SU-DHL-6 (cell line): ENCODE data around the gene ASB15.
A peak's percentile ranks its signal among the peaks of the same experiment; 100 is the strongest.

ENCODE experiments used
- H2AFZ ChIP-seq: fragments of 200-600 bp; sonication (generic); 2 replicates; pipeline ENCODE4 v1.6.1; 2014; ENCODE audit warnings: low read depth, mild to moderate bottlenecking, moderate library complexity, mixed read lengths, antibody characterized with exemption, low read length; ENCODE audit not compliant: severe bottlenecking
- H3F3A ChIP-seq: fragments of 200-600 bp; shearing (Covaris generic); 2 replicates; pipeline ENCODE4 v1.6.0; 2016; ENCODE audit warnings: antibody characterized with exemption, mild to moderate bottlenecking; ENCODE audit not compliant: insufficient read depth
- H3K27ac ChIP-seq: fragments of 200-600 bp; sonication (generic); 2 replicates; pipeline ENCODE4 v1.5.1; 2016; ENCODE audit warnings: low read depth, mild to moderate bottlenecking, low read length, moderate library complexity, mixed read lengths
- H3K27me3 ChIP-seq: fragments of 200-600 bp; sonication (generic), shearing (Covaris generic); 2 replicates; pipeline ENCODE4 v1.6.0; 2014; ENCODE audit warnings: mild to moderate bottlenecking, low read length
- H3K36me3 ChIP-seq: fragments of 200-600 bp; sonication (generic); 2 replicates; pipeline ENCODE4 v1.6.1; 2014; ENCODE audit warnings: mild to moderate bottlenecking, low read length, mixed read lengths
- H3K4me2 ChIP-seq: fragments of 300-600, 200-600 bp; shearing (Covaris generic), sonication (generic); 2 replicates; pipeline ENCODE4 v1.6.0; 2014; ENCODE audit warnings: low read length, low read depth, mild to moderate bottlenecking; ENCODE audit not compliant: poor library complexity, severe bottlenecking
- H3K4me3 ChIP-seq: fragments of 200-600 bp; sonication (generic); 2 replicates; pipeline ENCODE4 v1.5.1; 2014; ENCODE audit warnings: antibody characterized with exemption, low read length, mild to moderate bottlenecking, mixed read lengths; ENCODE audit not compliant: insufficient read depth, poor library complexity, severe bottlenecking
- H3K79me2 ChIP-seq: fragments of 200-600 bp; sonication (generic); 2 replicates; pipeline ENCODE4 v1.6.1; 2014; ENCODE audit warnings: mild to moderate bottlenecking, low read length, moderate library complexity; ENCODE audit not compliant: insufficient read depth
- H3K9ac ChIP-seq: fragments of 200-600 bp; sonication (generic); 2 replicates; pipeline ENCODE4 v1.7.0; 2014; ENCODE audit warnings: mild to moderate bottlenecking, low read length
- H3K9me2 ChIP-seq: fragments of 200-600 bp; sonication (generic); replicated peaks from 2 replicates; pipeline ENCODE4 v1.6.1; 2014; ENCODE audit warnings: low read length; ENCODE audit not compliant: insufficient read depth
- H3K9me3 ChIP-seq: fragments of 200-600 bp; sonication (generic); 2 replicates; pipeline ENCODE4 v1.6.1; 2014; ENCODE audit warnings: low read length, mixed read lengths; ENCODE audit not compliant: insufficient read depth
- H4K20me1 ChIP-seq: fragments of 200-600 bp; sonication (generic); 2 replicates; pipeline ENCODE4 v1.6.1; 2014; ENCODE audit warnings: low read depth, mild to moderate bottlenecking, antibody characterized with exemption, low read length, moderate library complexity, mixed read lengths
- EZH2phosphoT487 ChIP-seq: fragments of 200-600 bp; sonication (generic), shearing (Covaris generic); conservative IDR thresholded peaks from 2 replicates; pipeline ENCODE4 v1.6.1; 2018; ENCODE audit warnings: mild to moderate bottlenecking, antibody characterized with exemption, low read length, moderate library complexity, mixed read lengths
- TF ChIP-seq, protein P1 (sequence below): fragments of 200-600 bp; sonication (generic); IDR thresholded peaks from one replicate; pipeline ENCODE4 v1.5.1; 2017; ENCODE audit warnings: antibody characterized with exemption, mild to moderate bottlenecking, low read length, moderate library complexity; ENCODE audit not compliant: insufficient read depth, poor library complexity, severe bottlenecking

ASB15 gene

DNA sequence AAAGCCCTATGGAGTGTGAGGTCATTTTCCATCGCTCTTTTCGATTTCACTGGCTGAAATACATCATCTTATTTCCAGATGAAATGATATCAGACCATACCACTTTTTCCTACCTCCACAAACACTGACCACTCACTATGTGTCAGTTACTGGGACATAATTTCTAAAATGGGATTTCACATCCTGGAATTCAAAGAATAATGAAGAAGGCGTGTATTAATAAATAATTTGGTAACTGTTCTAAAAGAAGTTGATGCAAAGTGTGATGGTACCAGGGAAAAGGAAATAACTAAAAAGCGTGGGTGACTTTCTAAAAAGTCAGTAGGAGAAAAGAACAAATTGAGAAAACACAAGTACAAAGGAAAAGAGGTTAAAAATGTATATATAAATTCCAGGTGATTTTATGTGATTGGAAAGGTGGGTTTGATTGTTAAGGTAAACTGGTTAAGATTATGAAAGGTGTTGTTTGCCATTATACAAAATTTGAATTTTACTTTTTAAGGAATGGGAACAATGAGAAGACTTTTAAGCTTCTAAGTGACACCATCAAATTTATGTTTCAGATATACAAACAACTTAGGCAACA lies 43.2 kb upstream of the ASB15 start:
- H3F3A ChIP-seq, result no peaks in the 10 kb centered on the region
- TF ChIP-seq EZH2phosphoT487, result no peak
- TF ChIP-seq, protein P1, sequence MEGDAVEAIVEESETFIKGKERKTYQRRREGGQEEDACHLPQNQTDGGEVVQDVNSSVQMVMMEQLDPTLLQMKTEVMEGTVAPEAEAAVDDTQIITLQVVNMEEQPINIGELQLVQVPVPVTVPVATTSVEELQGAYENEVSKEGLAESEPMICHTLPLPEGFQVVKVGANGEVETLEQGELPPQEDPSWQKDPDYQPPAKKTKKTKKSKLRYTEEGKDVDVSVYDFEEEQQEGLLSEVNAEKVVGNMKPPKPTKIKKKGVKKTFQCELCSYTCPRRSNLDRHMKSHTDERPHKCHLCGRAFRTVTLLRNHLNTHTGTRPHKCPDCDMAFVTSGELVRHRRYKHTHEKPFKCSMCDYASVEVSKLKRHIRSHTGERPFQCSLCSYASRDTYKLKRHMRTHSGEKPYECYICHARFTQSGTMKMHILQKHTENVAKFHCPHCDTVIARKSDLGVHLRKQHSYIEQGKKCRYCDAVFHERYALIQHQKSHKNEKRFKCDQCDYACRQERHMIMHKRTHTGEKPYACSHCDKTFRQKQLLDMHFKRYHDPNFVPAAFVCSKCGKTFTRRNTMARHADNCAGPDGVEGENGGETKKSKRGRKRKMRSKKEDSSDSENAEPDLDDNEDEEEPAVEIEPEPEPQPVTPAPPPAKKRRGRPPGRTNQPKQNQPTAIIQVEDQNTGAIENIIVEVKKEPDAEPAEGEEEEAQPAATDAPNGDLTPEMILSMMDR, result no peak
- no peaks in the 10 kb centered on the region for H3K27me3 ChIP-seq
- no peak overlapping the region for H3K27ac ChIP-seq
- no peaks in the 10 kb centered on the region for H3K36me3 ChIP-seq
- H3K4me2 ChIP-seq, result peak overlapping the region; percentile 81
- H3K79me2 ChIP-seq, result peaks cover 8% of the 10 kb centered on the region; the same call in 1 of the 2 replicates
- H2AFZ ChIP-seq, result peak overlapping the region; percentile 93
- no peaks in the 10 kb centered on the region for H4K20me1 ChIP-seq
- peak overlapping the region; percentile 77 for H3K9ac ChIP-seq
- H3K9me3 ChIP-seq, result no peaks in the 10 kb centered on the region
- H3K9me2 ChIP-seq, result no peaks in the 10 kb centered on the region
- peak overlapping the region; percentile 89 for H3K4me3 ChIP-seq

DNA sequence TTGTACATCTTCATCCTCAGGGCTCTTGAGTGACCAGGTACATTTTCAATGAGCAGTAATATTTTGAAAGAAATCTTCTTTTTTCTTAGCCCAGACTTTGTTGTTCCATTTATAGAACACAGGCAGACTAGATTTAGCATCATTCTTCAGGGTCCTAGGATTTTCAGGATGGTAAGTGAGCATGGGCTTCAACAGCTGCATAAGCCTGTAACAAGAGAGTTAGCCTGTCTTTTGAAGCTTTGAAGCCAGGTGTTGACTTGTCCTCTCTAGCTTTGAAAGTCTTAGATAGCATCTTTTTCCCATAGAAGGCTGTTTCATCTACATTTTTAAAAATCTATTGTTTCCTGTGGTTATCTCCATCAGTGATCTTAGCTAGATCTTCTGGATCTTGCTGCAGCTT lies 39.5 kb upstream of the ASB15 start:
- H3K27me3 ChIP-seq, result no peaks in the 10 kb centered on the region
- no peak overlapping the region for H3K4me2 ChIP-seq
- H3K9ac ChIP-seq, result no peak overlapping the region
- no peak overlapping the region for H3K4me3 ChIP-seq
- 0 out of 2 replicates have a peak, but pooled peaks cover 4% of the 10 kb centered on the region for H3K79me2 ChIP-seq
- H3K9me2 ChIP-seq, result no peaks in the 10 kb centered on the region
- no peak for TF ChIP-seq EZH2phosphoT487
- TF ChIP-seq, protein P1, result no peak
- H3K36me3 ChIP-seq, result no peaks in the 10 kb centered on the region
- no peak overlapping the region for H2AFZ ChIP-seq
- no peaks in the 10 kb centered on the region for H3K9me3 ChIP-seq
- no peak overlapping the region for H3K27ac ChIP-seq
- H3F3A ChIP-seq, result no peaks in the 10 kb centered on the region
- no peaks in the 10 kb centered on the region for H4K20me1 ChIP-seq

DNA sequence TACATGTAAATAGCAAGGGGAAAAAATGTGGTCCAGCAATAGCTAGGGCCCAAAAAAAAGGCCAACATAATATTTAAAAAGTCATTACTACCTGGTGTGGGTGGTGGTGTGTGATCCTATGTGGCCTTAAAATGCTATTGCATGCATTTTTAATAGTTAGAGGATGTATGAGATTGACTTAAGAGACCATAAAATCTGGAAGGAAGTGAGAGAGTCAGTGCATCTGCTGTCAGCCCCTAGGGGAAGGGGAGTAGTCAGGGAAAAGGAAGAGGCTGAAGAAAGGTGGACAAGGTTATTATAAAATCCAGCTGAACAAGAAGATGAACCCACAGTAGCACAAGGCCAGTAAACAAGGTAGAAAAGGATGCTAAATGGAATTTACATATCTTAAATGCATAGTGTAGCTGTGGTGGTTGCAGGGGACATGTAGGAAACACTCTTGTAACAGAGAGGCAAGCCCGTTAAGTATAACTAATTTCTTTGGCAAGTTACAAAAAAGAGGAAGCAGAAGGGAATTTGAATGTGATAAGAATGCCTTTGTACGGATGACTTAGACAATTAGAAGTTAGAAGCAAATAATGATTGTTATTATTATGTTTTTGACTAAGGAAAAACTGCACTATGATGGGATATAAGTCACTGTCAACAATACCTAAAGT lies 32.1 kb upstream of the ASB15 start:
- no peaks in the 10 kb centered on the region for H3K9me2 ChIP-seq
- TF ChIP-seq, protein P1, result no peak
- TF ChIP-seq EZH2phosphoT487, result no peak
- no peaks in the 10 kb centered on the region for H3K9me3 ChIP-seq
- H3K27ac ChIP-seq, result no peak overlapping the region
- no peaks in the 10 kb centered on the region for H3K36me3 ChIP-seq
- no peak overlapping the region for H2AFZ ChIP-seq
- H3K79me2 ChIP-seq, result no peaks in the 10 kb centered on the region
- no peak overlapping the region for H3K4me2 ChIP-seq
- no peaks in the 10 kb centered on the region for H3K27me3 ChIP-seq
- H3F3A ChIP-seq, result no peaks in the 10 kb centered on the region
- no peaks in the 10 kb centered on the region for H4K20me1 ChIP-seq
- H3K9ac ChIP-seq, result no peak overlapping the region
- no peak overlapping the region for H3K4me3 ChIP-seq
